GDM1 (cell line): ENCODE results near the gene NHERF1.

ENCODE experiments used
- DNase-seq: peaks from one replicate; lab custom pipeline; 2025; lab: John Stamatoyannopoulos, UW

NHERF1 gene

GRCh38 chr17:74808714-74809430 is 60.4 kb downstream of the NHERF1 start:
- DNase-seq: peak; percentile 37

- DNase-seq: no peak
Measured at GRCh38 chr17:74810699-74811485, 62.5 kb downstream of the NHERF1 start.

- DNase-seq: no peak
Measured at GRCh38 chr17:74812109-74813009, 63.9 kb downstream of the NHERF1 start.

- DNase-seq: no peak
Measured at GRCh38 chr17:74814453-74814852, 66.0 kb downstream of the NHERF1 start.

GRCh38 chr17:74815067-74815466 is 66.6 kb downstream of the NHERF1 start:
- no peak for DNase-seq

- no peak for DNase-seq
Measured at GRCh38 chr17:74815550-74816370, 67.3 kb downstream of the NHERF1 start.

- no peak for DNase-seq
Measured at GRCh38 chr17:74816905-74817620, 68.6 kb downstream of the NHERF1 start.

- no peak for DNase-seq
Measured at GRCh38 chr17:74818291-74818938, 70.0 kb downstream of the NHERF1 start.
